Body of pancreas (tissue), 4 donors: Measurements from ENCODE around the gene ENO4. TPM values are rescaled to one million over a fixed set of nuclear protein-coding genes. Genes with fewer than 3 reads are reported as not detected.

Source experiments
- ATAC-seq: fragments of 150-250 bp; one replicate; pipeline ENCODE4 v1.9.1; 2016
- DNase-seq, 4 donors: peaks; one replicate each; pipeline ENCODE4 v3.0.0-alpha.2; 2019
- H3K27ac ChIP-seq, 4 donors: fragments of 200-600 bp; sonication (generic); 1 replicate in 3 of 4; 2 replicates in 1 of 4; pipeline versions ENCODE4 v1.5.1 to v1.6.1; 2016 to 2019; ENCODE audit warnings: mild to moderate bottlenecking in 1 of 4, mixed read lengths in 1 of 4, moderate library complexity in 1 of 4
- H3K27me3 ChIP-seq, 2 donors: fragments of 200-600 bp; sonication (generic); one replicate each; pipeline ENCODE4 v1.6.0; 2016; ENCODE audit warnings: mild to moderate bottlenecking in 1 of 2
- H3K36me3 ChIP-seq, 2 donors: fragments of 200-600 bp; sonication (generic); replicated peaks in 1 of 2; 2 replicates each; pipeline ENCODE4 v1.5.1; 2016; ENCODE audit warnings: low read depth in 2 of 2; ENCODE audit not compliant: insufficient read depth in 1 of 2
- H3K4me1 ChIP-seq: fragments of 200-600 bp; sonication (generic); one replicate; pipeline ENCODE4 v1.6.0; 2016
- H3K4me3 ChIP-seq, 2 donors: fragments of 200-600 bp; sonication (generic); 1 replicate in 1 of 2; 2 replicates in 1 of 2; pipeline ENCODE4 v1.5.1; 2016 to 2019
- H3K9me3 ChIP-seq, 3 donors: fragments of 200-600 bp; sonication (generic); 1 replicate in 2 of 3; 2 replicates in 1 of 3; pipeline ENCODE4 v1.5.1; 2016
- CTCF ChIP-seq, 7 experiments: fragments of 450-650 bp in 4 of 7; fragments of 200-600 bp in 3 of 7; sonication (generic) in 3 of 7; IDR thresholded peaks; one replicate each; pipeline ENCODE4 v1.5.1; 2016 to 2019; ENCODE audit warnings: antibody characterized with exemption in 7 of 7
- POLR2A ChIP-seq, 3 donors: fragments of 450-650 bp; IDR thresholded peaks; one replicate each; pipeline ENCODE4 v1.6.1; 2016; ENCODE audit warnings: antibody characterized with exemption in 3 of 3, mild to moderate bottlenecking in 2 of 3
- WGBS, 2 donors: methylation state at CpG; one replicate each; pipeline ENCODE4 v1.1.5; 2017; 5-methylcytosine and 5-hydroxymethylcytosine counted together
- intact Hi-C: fragments of 100-400 bp; cut with DNase I; formaldehyde crosslinking; loops from one replicate; pipeline ENCODE4 v1.15.1; 2023
- total RNA-seq, 2 donors: library from RNA; depleted of rRNA; stranded (reverse); fragments of >200 nt; gene quantifications; one replicate each; pipeline ENCODE4 v1.1.0, GENCODE V29; 2016

Gene ENO4
- total RNA-seq, 2 donors from 2014 or later, result 1.0 TPM; not detected in 1

DNA sequence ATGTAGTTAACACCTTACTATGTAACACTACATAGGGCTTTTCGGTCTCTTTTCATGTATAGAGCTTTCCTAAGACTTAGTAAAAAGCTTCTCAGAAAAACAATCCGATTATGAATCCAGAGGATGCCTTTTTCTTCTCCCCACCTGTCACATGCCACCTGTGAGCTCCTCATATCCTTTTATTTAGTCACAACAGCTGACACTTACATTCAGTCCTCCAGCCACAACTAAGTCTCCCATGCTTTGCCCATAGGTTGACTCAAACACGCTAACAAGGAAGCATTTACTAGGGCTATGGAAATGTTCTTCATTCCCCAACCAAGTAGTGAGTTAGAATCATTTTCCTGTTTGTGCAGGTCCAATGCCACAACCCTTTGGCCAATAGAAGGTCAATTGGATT, 7.9 kb downstream of the ENO4 start:
- Histone ChIP-seq H3K27ac (no peak overlapping the region), H3K4me3 (no peak overlapping the region), H3K9me3 (no peaks in the 10 kb centered on the region), H3K4me1 (no peaks in the 10 kb centered on the region), H3K27me3 (no peaks in the 10 kb centered on the region), H3K36me3 (no peaks in the 10 kb centered on the region)
- TF ChIP-seq CTCF (IDR thresholded peaks at IDR 0.05), result no peak
- no peak for TF ChIP-seq POLR2A (IDR thresholded peaks at IDR 0.05)
- intact Hi-C loops, result no loop called here
- no peak for ATAC-seq
- 89 to 91% methylated on average over 3 of the region's 3 CpGs for WGBS, 2 donors
- DNase-seq, result no peak

GRCh38 chr10:116861796-116862195, 12.5 kb downstream of the ENO4 start:
- no peak for DNase-seq
- Histone ChIP-seq H3K27ac (no peak overlapping the region), H3K9me3 (no peaks in the 10 kb centered on the region), H3K4me3 (no peak overlapping the region), H3K4me1 (no peaks in the 10 kb centered on the region), H3K36me3 (no peaks in the 10 kb centered on the region), H3K27me3 (no peaks in the 10 kb centered on the region)
- no peak for TF ChIP-seq POLR2A (IDR thresholded peaks at IDR 0.05)
- TF ChIP-seq CTCF (IDR thresholded peaks at IDR 0.05), result no peak
- ATAC-seq, result no peak
- intact Hi-C loops, result no loop called here
- 57 to 66% methylated on average over 2 of the region's 2 CpGs for WGBS, 2 donors

DNA sequence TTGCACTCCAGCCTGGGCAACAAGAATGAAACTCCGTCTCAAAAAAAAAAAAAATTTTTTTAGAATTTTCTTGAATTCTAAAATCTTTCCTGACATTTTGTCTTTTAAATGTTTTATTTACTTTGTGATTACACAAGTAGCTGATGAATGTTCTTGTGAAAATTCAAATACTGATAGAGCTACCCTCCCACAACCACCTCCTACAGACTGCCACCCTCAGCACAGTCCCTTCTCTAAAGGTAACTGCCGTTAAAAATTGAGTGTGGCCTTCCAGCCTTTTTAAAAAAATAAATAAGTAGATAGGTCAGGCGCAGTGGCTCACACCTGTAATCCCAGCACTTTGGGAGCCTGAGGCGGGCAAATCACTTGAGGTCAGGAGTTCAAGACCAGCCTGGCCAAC, 15.1 kb downstream of the ENO4 start:
- Histone ChIP-seq H3K4me3 (no peak overlapping the region), H3K4me1 (no peaks in the 10 kb centered on the region), H3K27ac (no peak overlapping the region), H3K9me3 (no peaks in the 10 kb centered on the region), H3K36me3 (no peaks in the 10 kb centered on the region), H3K27me3 (no peaks in the 10 kb centered on the region)
- TF ChIP-seq CTCF (IDR thresholded peaks at IDR 0.05) (no peak), POLR2A (IDR thresholded peaks at IDR 0.05) (no peak)
- intact Hi-C loops, result no loop called here
- no peak for ATAC-seq
- WGBS, 2 donors, result 77 to 82% methylated on average over 4 of the region's 4 CpGs
- no peak for DNase-seq

GRCh38 chr10:116866066-116866465, 16.8 kb downstream of the ENO4 start:
- H3K27me3 ChIP-seq, result no peaks in the 10 kb centered on the region
- no peak overlapping the region for H3K27ac ChIP-seq
- WGBS, 2 donors, result 59 to 68% methylated on average over 2 of the region's 2 CpGs
- no peaks in the 10 kb centered on the region for H3K9me3 ChIP-seq
- H3K4me3 ChIP-seq, result no peak overlapping the region
- H3K4me1 ChIP-seq, result no peaks in the 10 kb centered on the region
- TF ChIP-seq CTCF (IDR thresholded peaks at IDR 0.05) (no peak), POLR2A (IDR thresholded peaks at IDR 0.05) (no peak)
- DNase-seq (no peak), ATAC-seq (no peak)
- H3K36me3 ChIP-seq, result no peaks in the 10 kb centered on the region
- intact Hi-C loops, result no loop called here

DNA sequence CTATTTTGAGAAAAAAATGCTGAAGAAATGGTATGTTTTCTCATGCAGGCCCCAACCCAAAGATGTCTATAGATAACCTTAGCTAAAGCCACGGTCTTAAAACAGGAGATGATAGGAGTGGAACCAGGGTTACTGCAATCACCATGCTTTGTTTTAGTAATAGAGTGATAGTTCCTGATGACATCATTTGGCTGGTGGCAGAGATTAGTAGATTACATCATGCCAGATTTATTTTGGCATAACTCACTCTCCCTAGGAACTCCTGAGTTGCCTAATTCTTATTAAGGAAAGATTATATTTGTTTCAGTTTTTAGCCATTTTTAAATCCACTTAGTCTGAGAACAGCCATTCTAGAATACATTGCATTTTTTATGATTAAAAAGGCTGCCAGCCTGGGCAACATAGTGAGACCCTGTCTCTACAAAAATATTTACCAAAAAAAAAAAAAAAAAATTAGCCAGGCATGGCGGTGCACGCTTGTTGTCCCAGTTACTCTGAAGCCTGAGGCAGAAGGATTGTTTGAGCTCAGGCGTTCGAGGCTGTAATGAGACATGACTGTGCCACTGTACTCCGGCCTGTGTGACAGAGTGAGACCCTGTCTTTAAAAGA, 17.8 kb downstream of the ENO4 start:
- 88 to 91% methylated on average over 6 of the region's 6 CpGs for WGBS, 2 donors
- no peak overlapping the region for H3K4me3 ChIP-seq
- ATAC-seq, result no peak
- no peaks in the 10 kb centered on the region for H3K9me3 ChIP-seq
- no peak for TF ChIP-seq POLR2A (IDR thresholded peaks at IDR 0.05)
- no peak for TF ChIP-seq CTCF (IDR thresholded peaks at IDR 0.05)
- no peak overlapping the region for H3K27ac ChIP-seq
- no peaks in the 10 kb centered on the region for H3K27me3 ChIP-seq
- no peaks in the 10 kb centered on the region for H3K36me3 ChIP-seq
- no peaks in the 10 kb centered on the region for H3K4me1 ChIP-seq
- no peak for DNase-seq
- intact Hi-C loops, result no loop called here
